ENCODE measurements around the gene IGSF23. TPM values are rescaled to one million over a fixed set of nuclear protein-coding genes. Genes with fewer than 3 reads are reported as not detected.

Gene IGSF23
- total and polyA plus RNA-seq, 2 of the 13 experiments (the other 11 are each of a cell fraction or from before 2014, with no cell fraction given): 2.3 to 8.8 TPM

DNA sequence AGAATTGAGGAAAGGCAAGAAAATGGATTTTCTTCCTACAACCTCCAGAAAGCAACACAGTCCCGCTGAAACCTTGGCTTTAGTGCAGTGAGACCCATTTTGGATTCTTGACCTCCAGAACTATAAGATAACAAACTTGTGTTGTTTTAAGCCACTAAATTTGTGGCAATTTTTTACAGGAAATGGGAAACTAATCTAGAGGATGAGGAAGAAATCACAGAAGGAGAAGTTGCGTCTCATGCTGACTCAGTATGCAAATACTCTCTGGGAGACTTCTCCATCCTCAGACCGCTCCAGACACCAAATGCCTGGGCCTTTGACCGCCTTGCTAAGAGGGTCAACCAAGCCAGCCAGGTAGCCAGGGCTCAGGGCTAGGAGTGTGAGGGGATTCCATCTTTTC, 72.5 kb downstream of the IGSF23 start:
- peaks cover 0 to 1% of the 10 kb centered on the region in 2 experiments; a peak in 1 of 5 replicates for H3K36me3 ChIP-seq (replicated peaks in 1 of 2; ENCODE audit: control insufficient read depth in 1 of 2, insufficient read depth in 2 of 2, low read length in 2 of 2)
- no peaks in the 10 kb centered on the region for H3K27me3 ChIP-seq (ENCODE audit: control insufficient read depth in 1 of 2, insufficient read depth in 2 of 2, low read length in 2 of 2)
- no peak overlapping the region for H3K4me3 ChIP-seq (replicated peaks in 1 of 3; ENCODE audit: insufficient read depth in 1 of 3, low read depth in 2 of 3, low read length in 3 of 3)
- no peaks in the 10 kb centered on the region for H4K20me1 ChIP-seq (ENCODE audit: insufficient read depth, low read length)
- no peak overlapping the region for H3K27ac ChIP-seq (ENCODE audit: extremely low read length, insufficient read depth, low read length)
- no peak overlapping the region for H2AFZ ChIP-seq (ENCODE audit: low read length)
- intact Hi-C loops (cut with micrococcal nuclease; ENCODE audit: unreplicated experiment): no loop called here
- H3K79me2 ChIP-seq (ENCODE audit: insufficient read depth, low read length): no peaks in the 10 kb centered on the region
- FAIRE-seq (no peak), ATAC-seq (no peak), DNase-seq (ENCODE audit: low spot score) (no peak)
- H3K4me2 ChIP-seq (ENCODE audit: low read depth, low read length): no peak overlapping the region
- H3K4me1 ChIP-seq (ENCODE audit: insufficient read depth, low read length): peaks cover 34% of the 10 kb centered on the region
- no peaks in the 10 kb centered on the region for H3K9me3 ChIP-seq (ENCODE audit: low read length)
- no peak overlapping the region for H3K9ac ChIP-seq (ENCODE audit: insufficient read depth, low read depth, low read length)
- ChIA-PET POLR2A (interaction anchor here (0.7 kb wide), 1 partner anchor 9 kb away, joined by 3 read pairs; no protein-coding TSS in a partner anchor), CTCF (ENCODE audit: low intra/inter-chr PET ratio, low total read pairs) (no interaction called here)
- in situ Hi-C loops (cut with HindIII; ENCODE audit: extremely low pct_ligation_motif_present, low pct_unique_long_range_greater_than_20kb): loop anchor here (5.0 kb wide), 3 partner anchors 36 to 161 kb away; partner anchors contain the start of gene NECTIN2
- no TSS peak for BruUV-seq (replicated peaks)
- WGBS (ENCODE audit: low lambda C conversion rate): 91% methylated on average over 4 of the region's 4 CpGs
- TF ChIP-seq RFX5 (IDR thresholded peaks at IDR 0.05; ENCODE audit: low read depth, low read length): no peak
- TF ChIP-seq, protein P1, sequence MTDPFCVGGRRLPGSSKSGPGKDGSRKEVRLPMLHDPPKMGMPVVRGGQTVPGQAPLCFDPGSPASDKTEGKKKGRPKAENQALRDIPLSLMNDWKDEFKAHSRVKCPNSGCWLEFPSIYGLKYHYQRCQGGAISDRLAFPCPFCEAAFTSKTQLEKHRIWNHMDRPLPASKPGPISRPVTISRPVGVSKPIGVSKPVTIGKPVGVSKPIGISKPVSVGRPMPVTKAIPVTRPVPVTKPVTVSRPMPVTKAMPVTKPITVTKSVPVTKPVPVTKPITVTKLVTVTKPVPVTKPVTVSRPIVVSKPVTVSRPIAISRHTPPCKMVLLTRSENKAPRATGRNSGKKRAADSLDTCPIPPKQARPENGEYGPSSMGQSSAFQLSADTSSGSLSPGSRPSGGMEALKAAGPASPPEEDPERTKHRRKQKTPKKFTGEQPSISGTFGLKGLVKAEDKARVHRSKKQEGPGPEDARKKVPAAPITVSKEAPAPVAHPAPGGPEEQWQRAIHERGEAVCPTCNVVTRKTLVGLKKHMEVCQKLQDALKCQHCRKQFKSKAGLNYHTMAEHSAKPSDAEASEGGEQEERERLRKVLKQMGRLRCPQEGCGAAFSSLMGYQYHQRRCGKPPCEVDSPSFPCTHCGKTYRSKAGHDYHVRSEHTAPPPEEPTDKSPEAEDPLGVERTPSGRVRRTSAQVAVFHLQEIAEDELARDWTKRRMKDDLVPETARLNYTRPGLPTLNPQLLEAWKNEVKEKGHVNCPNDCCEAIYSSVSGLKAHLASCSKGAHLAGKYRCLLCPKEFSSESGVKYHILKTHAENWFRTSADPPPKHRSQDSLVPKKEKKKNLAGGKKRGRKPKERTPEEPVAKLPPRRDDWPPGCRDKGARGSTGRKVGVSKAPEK (CRISPR knock-in tag; IDR thresholded peaks at IDR 0.05; ENCODE audit: borderline replicate concordance): no peak
- TF ChIP-seq KDM5B (CRISPR knock-in tag; IDR thresholded peaks at IDR 0.05; ENCODE audit: borderline replicate concordance): no peak
- TF ChIP-seq, protein P2, sequence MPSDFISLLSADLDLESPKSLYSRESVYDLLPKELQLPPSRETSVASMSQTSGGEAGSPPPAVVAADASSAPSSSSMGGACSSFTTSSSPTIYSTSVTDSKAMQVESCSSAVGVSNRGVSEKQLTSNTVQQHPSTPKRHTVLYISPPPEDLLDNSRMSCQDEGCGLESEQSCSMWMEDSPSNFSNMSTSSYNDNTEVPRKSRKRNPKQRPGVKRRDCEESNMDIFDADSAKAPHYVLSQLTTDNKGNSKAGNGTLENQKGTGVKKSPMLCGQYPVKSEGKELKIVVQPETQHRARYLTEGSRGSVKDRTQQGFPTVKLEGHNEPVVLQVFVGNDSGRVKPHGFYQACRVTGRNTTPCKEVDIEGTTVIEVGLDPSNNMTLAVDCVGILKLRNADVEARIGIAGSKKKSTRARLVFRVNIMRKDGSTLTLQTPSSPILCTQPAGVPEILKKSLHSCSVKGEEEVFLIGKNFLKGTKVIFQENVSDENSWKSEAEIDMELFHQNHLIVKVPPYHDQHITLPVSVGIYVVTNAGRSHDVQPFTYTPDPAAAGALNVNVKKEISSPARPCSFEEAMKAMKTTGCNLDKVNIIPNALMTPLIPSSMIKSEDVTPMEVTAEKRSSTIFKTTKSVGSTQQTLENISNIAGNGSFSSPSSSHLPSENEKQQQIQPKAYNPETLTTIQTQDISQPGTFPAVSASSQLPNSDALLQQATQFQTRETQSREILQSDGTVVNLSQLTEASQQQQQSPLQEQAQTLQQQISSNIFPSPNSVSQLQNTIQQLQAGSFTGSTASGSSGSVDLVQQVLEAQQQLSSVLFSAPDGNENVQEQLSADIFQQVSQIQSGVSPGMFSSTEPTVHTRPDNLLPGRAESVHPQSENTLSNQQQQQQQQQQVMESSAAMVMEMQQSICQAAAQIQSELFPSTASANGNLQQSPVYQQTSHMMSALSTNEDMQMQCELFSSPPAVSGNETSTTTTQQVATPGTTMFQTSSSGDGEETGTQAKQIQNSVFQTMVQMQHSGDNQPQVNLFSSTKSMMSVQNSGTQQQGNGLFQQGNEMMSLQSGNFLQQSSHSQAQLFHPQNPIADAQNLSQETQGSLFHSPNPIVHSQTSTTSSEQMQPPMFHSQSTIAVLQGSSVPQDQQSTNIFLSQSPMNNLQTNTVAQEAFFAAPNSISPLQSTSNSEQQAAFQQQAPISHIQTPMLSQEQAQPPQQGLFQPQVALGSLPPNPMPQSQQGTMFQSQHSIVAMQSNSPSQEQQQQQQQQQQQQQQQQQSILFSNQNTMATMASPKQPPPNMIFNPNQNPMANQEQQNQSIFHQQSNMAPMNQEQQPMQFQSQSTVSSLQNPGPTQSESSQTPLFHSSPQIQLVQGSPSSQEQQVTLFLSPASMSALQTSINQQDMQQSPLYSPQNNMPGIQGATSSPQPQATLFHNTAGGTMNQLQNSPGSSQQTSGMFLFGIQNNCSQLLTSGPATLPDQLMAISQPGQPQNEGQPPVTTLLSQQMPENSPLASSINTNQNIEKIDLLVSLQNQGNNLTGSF (CRISPR knock-in tag; IDR thresholded peaks at IDR 0.05): no peak
- TF ChIP-seq, protein P3, sequence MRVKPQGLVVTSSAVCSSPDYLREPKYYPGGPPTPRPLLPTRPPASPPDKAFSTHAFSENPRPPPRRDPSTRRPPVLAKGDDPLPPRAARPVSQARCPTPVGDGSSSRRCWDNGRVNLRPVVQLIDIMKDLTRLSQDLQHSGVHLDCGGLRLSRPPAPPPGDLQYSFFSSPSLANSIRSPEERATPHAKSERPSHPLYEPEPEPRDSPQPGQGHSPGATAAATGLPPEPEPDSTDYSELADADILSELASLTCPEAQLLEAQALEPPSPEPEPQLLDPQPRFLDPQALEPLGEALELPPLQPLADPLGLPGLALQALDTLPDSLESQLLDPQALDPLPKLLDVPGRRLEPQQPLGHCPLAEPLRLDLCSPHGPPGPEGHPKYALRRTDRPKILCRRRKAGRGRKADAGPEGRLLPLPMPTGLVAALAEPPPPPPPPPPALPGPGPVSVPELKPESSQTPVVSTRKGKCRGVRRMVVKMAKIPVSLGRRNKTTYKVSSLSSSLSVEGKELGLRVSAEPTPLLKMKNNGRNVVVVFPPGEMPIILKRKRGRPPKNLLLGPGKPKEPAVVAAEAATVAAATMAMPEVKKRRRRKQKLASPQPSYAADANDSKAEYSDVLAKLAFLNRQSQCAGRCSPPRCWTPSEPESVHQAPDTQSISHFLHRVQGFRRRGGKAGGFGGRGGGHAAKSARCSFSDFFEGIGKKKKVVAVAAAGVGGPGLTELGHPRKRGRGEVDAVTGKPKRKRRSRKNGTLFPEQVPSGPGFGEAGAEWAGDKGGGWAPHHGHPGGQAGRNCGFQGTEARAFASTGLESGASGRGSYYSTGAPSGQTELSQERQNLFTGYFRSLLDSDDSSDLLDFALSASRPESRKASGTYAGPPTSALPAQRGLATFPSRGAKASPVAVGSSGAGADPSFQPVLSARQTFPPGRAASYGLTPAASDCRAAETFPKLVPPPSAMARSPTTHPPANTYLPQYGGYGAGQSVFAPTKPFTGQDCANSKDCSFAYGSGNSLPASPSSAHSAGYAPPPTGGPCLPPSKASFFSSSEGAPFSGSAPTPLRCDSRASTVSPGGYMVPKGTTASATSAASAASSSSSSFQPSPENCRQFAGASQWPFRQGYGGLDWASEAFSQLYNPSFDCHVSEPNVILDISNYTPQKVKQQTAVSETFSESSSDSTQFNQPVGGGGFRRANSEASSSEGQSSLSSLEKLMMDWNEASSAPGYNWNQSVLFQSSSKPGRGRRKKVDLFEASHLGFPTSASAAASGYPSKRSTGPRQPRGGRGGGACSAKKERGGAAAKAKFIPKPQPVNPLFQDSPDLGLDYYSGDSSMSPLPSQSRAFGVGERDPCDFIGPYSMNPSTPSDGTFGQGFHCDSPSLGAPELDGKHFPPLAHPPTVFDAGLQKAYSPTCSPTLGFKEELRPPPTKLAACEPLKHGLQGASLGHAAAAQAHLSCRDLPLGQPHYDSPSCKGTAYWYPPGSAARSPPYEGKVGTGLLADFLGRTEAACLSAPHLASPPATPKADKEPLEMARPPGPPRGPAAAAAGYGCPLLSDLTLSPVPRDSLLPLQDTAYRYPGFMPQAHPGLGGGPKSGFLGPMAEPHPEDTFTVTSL (CRISPR knock-in tag; IDR thresholded peaks at IDR 0.05; ENCODE audit: borderline replicate concordance): no peak
- no peak for TF ChIP-seq ZFP36L1 (CRISPR knock-in tag; IDR thresholded peaks at IDR 0.05)
- no peak for TF ChIP-seq GATAD2A (CRISPR knock-in tag; IDR thresholded peaks at IDR 0.05)
- no peak for TF ChIP-seq ZBTB7B (CRISPR knock-in tag; IDR thresholded peaks at IDR 0.05)
- TF ChIP-seq EED (CRISPR knock-in tag; IDR thresholded peaks at IDR 0.05): no peak
- no peak for TF ChIP-seq HNRNPLL (IDR thresholded peaks at IDR 0.05; ENCODE audit: low read depth, low read length, poor library complexity, severe bottlenecking)
